Amygdala (tissue), 56 donors: ENCODE data around the gene SYNE3.

Experiments
- DNase-seq, 56 donors: peaks; one replicate each; lab custom pipeline; 2025; lab: John Stamatoyannopoulos, UW

The SYNE3 gene

GRCh38 chr14:95478309-95478708 is 38.1 kb downstream of the SYNE3 start:
- DNase-seq = no peak

- DNase-seq = no peak
These were observed 38.8 kb downstream of the SYNE3 start for GRCh38 chr14:95477411-95478269.

GRCh38 chr14:95476747-95477146 is 39.7 kb downstream of the SYNE3 start:
- no peak for DNase-seq

- DNase-seq = no peak
These were observed 40.8 kb downstream of the SYNE3 start for GRCh38 chr14:95475540-95476240.

GRCh38 chr14:95474941-95475340 is 41.5 kb downstream of the SYNE3 start:
- DNase-seq = no peak

GRCh38 chr14:95474486-95474885 is 42.0 kb downstream of the SYNE3 start:
- DNase-seq = no peak

- peak in 1 of 56 donors; percentile 29 for DNase-seq
These were observed 43.6 kb downstream of the SYNE3 start for GRCh38 chr14:95472819-95473251.

GRCh38 chr14:95471476-95471875 is 45.0 kb downstream of the SYNE3 start:
- DNase-seq = no peak

GRCh38 chr14:95471016-95471415 is 45.4 kb downstream of the SYNE3 start:
- DNase-seq = no peak

GRCh38 chr14:95469134-95469481 is 47.3 kb downstream of the SYNE3 start:
- no peak for DNase-seq

GRCh38 chr14:95468448-95469133 is 47.9 kb downstream of the SYNE3 start:
- DNase-seq = no peak

- DNase-seq = peak in 1 of 56 donors; percentile 35
These were observed 48.8 kb downstream of the SYNE3 start for GRCh38 chr14:95467657-95468056.

GRCh38 chr14:95467232-95467631 is 49.2 kb downstream of the SYNE3 start:
- DNase-seq = no peak
